Kasumi-1 (cell line): ENCODE results near the gene AQP11.

Source experiments
- DNase-seq, 2 experiments: peaks; one replicate each; lab custom pipeline; 2025; lab: John Stamatoyannopoulos, UW

Gene AQP11

DNA sequence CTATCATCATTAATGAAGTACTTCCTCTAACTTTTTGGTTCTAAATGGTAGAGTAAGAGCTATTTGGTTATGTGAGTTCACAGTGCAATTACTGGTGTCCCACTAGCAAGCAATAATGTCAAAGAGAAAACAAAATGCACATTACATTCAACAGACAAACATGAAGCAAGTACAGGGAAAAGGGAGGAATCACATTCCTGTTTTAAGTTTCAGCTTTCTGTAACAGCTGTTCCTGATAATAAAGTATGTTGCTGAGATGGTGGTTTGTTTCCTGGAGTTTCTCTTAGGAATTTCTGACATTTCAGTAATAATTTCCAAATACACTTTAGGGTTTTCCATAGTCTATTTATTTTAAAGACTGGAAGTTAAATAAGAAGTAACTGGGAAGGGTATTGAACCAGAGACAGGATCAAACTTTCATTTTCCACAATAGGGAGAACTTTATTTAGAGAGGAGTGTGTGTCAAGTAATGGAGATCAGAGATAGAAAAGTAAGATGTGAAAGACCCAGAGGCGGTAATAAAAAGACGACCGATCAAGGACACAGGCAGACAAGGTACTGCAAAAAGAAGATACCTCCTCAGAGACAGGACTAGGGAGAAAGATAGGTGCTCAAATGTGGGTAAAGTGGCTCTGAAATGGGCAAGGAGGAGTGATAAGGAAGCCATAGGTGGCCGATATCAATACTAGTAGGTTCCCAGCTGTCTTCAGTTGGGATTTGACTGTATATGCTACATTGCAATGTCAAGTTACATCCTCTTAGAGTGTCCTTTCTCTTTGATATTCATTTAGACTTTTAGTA lies 68.7 kb downstream of the AQP11 start:
- no peak for DNase-seq
